B cell (primary cell): ENCODE measurements around the gene RRAD. TPM values are rescaled to one million over a fixed set of nuclear protein-coding genes. Genes with fewer than 3 reads are reported as not detected.

Experiments
- ATAC-seq: fragments of 200-7000 bp; cut with Tn5 transposase; one replicate; pipeline ENCODE4 v1.10.0; 2021; ENCODE audit warnings: low read depth, mild to moderate bottlenecking, moderate number of reproducible peaks, moderate library complexity
- CTCF ChIA-PET: fragments of 350-600 bp; sonication (Branson Sonifier 250); formaldehyde crosslinking; loops from one replicate; lab custom pipeline; 2021; ENCODE audit warnings: antibody characterized with exemption, inconsistent platforms; lab: Charles Lee
- POLR2A ChIA-PET: fragments of 350-600 bp; sonication (Branson Sonifier 250); formaldehyde crosslinking; loops from one replicate; lab custom pipeline; 2021; ENCODE audit warnings: antibody characterized with exemption; lab: Charles Lee
- DNase-seq: peaks from one replicate; pipeline ENCODE4 v3.0.0; 2013
- H2AFZ ChIP-seq: 2 replicates; pipeline ENCODE4 v1.6.1; 2012; ENCODE audit warnings: mild to moderate bottlenecking, low read depth, low read length; ENCODE audit not compliant: insufficient read depth, poor library complexity, severe bottlenecking
- H3K27ac ChIP-seq, 2 donors: 1 replicate in 1 of 2; 2 replicates in 1 of 2; pipeline ENCODE4 v1.5.1; 2012 to 2013; ENCODE audit warnings: low read length in 2 of 2, mild to moderate bottlenecking in 2 of 2, moderate library complexity in 1 of 2
- H3K27me3 ChIP-seq, 4 experiments: fragments of 200-600 bp in 1 of 4; sonication (generic) in 1 of 4; replicated peaks in 1 of 4; 1 replicate in 2 of 4; 2 replicates in 2 of 4; pipeline versions ENCODE4 v1.6.1 to v1.7.0; 2013 to 2016; ENCODE audit warnings: low read length in 3 of 4, mild to moderate bottlenecking in 2 of 4, mixed read lengths in 1 of 4, moderate library complexity in 1 of 4; ENCODE audit not compliant: insufficient read depth in 4 of 4, control insufficient read depth in 3 of 4; ENCODE audit errors: control extremely low read depth in 1 of 4
- H3K36me3 ChIP-seq, 2 experiments: replicated peaks in 1 of 2; 1 replicate in 1 of 2; 2 replicates in 1 of 2; pipeline versions ENCODE4 v1.6.1 to v1.7.1; 2013; ENCODE audit warnings: low read length in 1 of 2; ENCODE audit not compliant: insufficient read depth in 2 of 2, control insufficient read depth in 1 of 2; ENCODE audit errors: control extremely low read depth in 1 of 2, extremely low read depth in 1 of 2
- H3K4me1 ChIP-seq, 2 donors: fragments of 200-600 bp in 1 of 2; sonication (generic) in 1 of 2; 1 replicate in 1 of 2; 2 replicates in 1 of 2; pipeline versions ENCODE4 v1.5.1 to v1.6.1; 2013 to 2017; ENCODE audit warnings: low read length in 2 of 2; ENCODE audit not compliant: control insufficient read depth in 2 of 2, insufficient read depth in 2 of 2
- H3K4me2 ChIP-seq: replicated peaks from 2 replicates; pipeline ENCODE3; 2012; ENCODE audit warnings: mild to moderate bottlenecking, low read depth, low read length; ENCODE audit not compliant: poor library complexity, severe bottlenecking
- H3K4me3 ChIP-seq, 5 experiments: fragments of 200-600 bp in 1 of 5; sonication (generic) in 1 of 5; 1 replicate in 3 of 5; 2 replicates in 2 of 5; pipeline versions ENCODE4 v1.5.1 to v1.7.0; 2011 to 2016; ENCODE audit warnings: low read length in 4 of 5, mild to moderate bottlenecking in 4 of 5, low read depth in 2 of 5, control low read depth in 1 of 5, moderate library complexity in 1 of 5; ENCODE audit not compliant: insufficient read depth in 1 of 5; ENCODE audit errors: control extremely low read depth in 1 of 5, extremely low read depth in 1 of 5
- H3K79me2 ChIP-seq: fragments of 200-600 bp; sonication (generic); one replicate; pipeline ENCODE4 v1.6.0; 2016; ENCODE audit warnings: low read length; ENCODE audit not compliant: control insufficient read depth, insufficient read depth
- H3K9ac ChIP-seq: fragments of 200-600 bp; sonication (generic); 2 replicates; pipeline ENCODE4 v1.6.1; 2017; ENCODE audit warnings: mild to moderate bottlenecking, low read length, moderate library complexity
- H3K9me3 ChIP-seq, 3 donors: one replicate each; pipeline versions ENCODE4 v1.6.1 to v1.7.1; 2013; ENCODE audit warnings: low read length in 2 of 3; ENCODE audit not compliant: control insufficient read depth in 2 of 3, insufficient read depth in 1 of 3; ENCODE audit errors: control extremely low read depth in 1 of 3
- H4K20me1 ChIP-seq: 2 replicates; pipeline ENCODE4 v1.6.0; 2012; ENCODE audit warnings: mild to moderate bottlenecking, low read length; ENCODE audit not compliant: insufficient read depth, control insufficient read depth, poor library complexity, severe bottlenecking
- H3K27ac Mint-ChIP-seq: one replicate; pipeline ENCODE4 v1.8.0; 2021; ENCODE audit warnings: mixed read lengths
- H3K27me3 Mint-ChIP-seq: one replicate; pipeline ENCODE4 v1.8.0; 2021; ENCODE audit warnings: mixed read lengths
- H3K4me1 Mint-ChIP-seq: one replicate; pipeline ENCODE4 v1.8.0; 2021; ENCODE audit warnings: mixed read lengths
- H3K4me3 Mint-ChIP-seq: one replicate; pipeline ENCODE4 v1.8.0; 2021; ENCODE audit warnings: mixed read lengths
- H3K9me3 Mint-ChIP-seq: one replicate; pipeline ENCODE4 v1.8.0; 2022; ENCODE audit warnings: mixed read lengths; ENCODE audit not compliant: insufficient read depth
- CTCF ChIP-seq: fragments of 200-600 bp; IDR thresholded peaks from one replicate; pipeline ENCODE4 v1.8.0; 2022; ENCODE audit warnings: antibody characterized with exemption, mild to moderate bottlenecking
- EZH2 ChIP-seq: IDR thresholded peaks from 2 replicates; pipeline ENCODE4 v1.6.1; 2012; ENCODE audit warnings: borderline replicate concordance, low read depth, mild to moderate bottlenecking, moderate library complexity, low read length; ENCODE audit not compliant: insufficient read depth, poor library complexity, severe bottlenecking
- WGBS: methylation state at CpG from one replicate; pipeline ENCODE4 v1.1.5; 2013; ENCODE audit warnings: missing lambda C conversion rate; ENCODE audit not compliant: insufficient coverage; 5-methylcytosine and 5-hydroxymethylcytosine counted together
- intact Hi-C: fragments of 100-400 bp; cut with micrococcal nuclease; formaldehyde crosslinking; loops from one replicate; pipeline ENCODE4 v1.10.0; 2022
- polyA plus RNA-seq: library from polyadenylated mRNA; depleted of rRNA; stranded (reverse); fragments of >200 nt; gene quantifications from 2 replicates; pipeline ENCODE4 v1.2.3, GENCODE V29; 2012
- total RNA-seq, 2 donors: library from RNA; stranded (reverse); fragments of 120-200 nt in 1 of 2; gene quantifications; 1 replicate in 1 of 2; 2 replicates in 1 of 2; pipeline versions ENCODE4 v1.2.3 to v1.2.4, GENCODE V29; 2013 to 2022

The RRAD gene
- total and polyA plus RNA-seq, 2 donors (not counting 1 experiment from before 2014, with no cell fraction given) = 0.64 to 1.9 TPM

DNA sequence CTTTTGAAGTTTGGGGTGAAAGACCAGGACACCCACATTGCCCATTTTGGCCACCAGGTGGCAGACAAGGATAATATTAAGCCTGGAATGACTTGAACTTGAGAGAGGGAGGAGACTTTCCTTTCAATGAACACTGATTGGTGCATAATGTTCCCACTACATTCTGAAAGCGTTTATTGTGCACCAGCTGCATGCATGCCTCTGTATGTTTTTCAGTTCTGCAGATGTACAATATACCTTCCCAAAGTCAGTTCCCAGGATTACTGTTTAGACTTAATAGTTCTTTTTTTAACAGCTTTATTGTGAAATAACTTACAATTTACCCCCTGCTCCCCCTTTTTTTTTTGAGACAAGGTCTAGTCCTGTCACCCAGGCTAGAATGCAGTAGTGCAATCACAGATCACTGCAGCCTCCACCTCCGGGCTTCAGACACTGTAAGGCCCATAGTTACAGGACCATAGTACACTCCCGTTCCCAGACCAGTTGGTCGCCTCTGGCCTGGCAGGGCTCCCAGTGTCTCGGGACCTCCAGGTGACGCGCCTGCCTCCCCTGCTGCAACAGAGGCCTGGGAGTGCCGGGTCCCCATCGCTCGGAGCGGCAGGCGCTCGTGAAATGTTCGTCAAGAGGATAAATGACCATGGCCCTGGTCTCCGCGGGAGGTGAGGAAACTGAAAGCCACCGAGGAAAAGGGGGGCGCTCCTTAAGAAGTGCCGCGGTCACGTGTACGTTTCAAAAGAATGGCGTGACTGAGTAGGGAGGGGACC, 22.1 kb upstream of the RRAD start:
- peak; percentile 96 for TF ChIP-seq CTCF
- TF ChIP-seq EZH2 = no peak
- Mint-ChIP-seq H3K4me1 (peaks cover 18% of the 10 kb centered on the region), H3K4me3 (peak overlapping the region; percentile 93), H3K27ac (no peak overlapping the region), H3K27me3 (peaks cover 40% of the 10 kb centered on the region), H3K9me3 (no peaks in the 10 kb centered on the region)
- Histone ChIP-seq H2AFZ (peak overlapping the region; percentile 36), H3K27ac (no peak overlapping the region), H3K4me2 (peak overlapping the region; percentile 75), H3K27me3 (peaks cover 0 to 35% (median 20%) of the 10 kb centered on the region in 4 experiments), H3K4me1 (peaks cover 15 to 23% of the 10 kb centered on the region in 2 donors), H3K36me3 (peaks cover 0 to 10% of the 10 kb centered on the region in 2 experiments), H3K4me3 (peak overlapping the region; percentile 26 to 60 (median 49)), H3K9ac (peak overlapping the region; percentile 57), H3K79me2 (no peaks in the 10 kb centered on the region), H4K20me1 (no peaks in the 10 kb centered on the region), H3K9me3 (peaks cover 0 to 12% (median 0%) of the 10 kb centered on the region in 3 donors)
- intact Hi-C loops = loop anchor here (1.0 kb wide), 3 partner anchors 13 to 237 kb away; partner anchors contain the start of gene CIAO2B
- peak; percentile 90 for ATAC-seq
- peak; percentile 86 for DNase-seq
- ChIA-PET CTCF (interaction anchor here (0.9 to 2.0 kb wide), 6 partner anchors 8 to 238 kb away, joined by 3 to 7 read pairs (median 4); no protein-coding TSS in a partner anchor), POLR2A (no interaction called here)
- 0% methylated on average over 15 of the region's 23 CpGs for WGBS

- H3K4me1 Mint-ChIP-seq = peaks cover 18% of the 10 kb centered on the region
- H3K27me3 Mint-ChIP-seq = peaks cover 39% of the 10 kb centered on the region
- peak overlapping the region; percentile 93 for H3K4me3 Mint-ChIP-seq
- no peaks in the 10 kb centered on the region for H4K20me1 ChIP-seq
- 74% methylated on average over 3 of the region's 5 CpGs for WGBS
- intact Hi-C loops = loop anchor here (1.0 kb wide), 3 partner anchors 13 to 237 kb away; partner anchors contain the start of gene CIAO2B
- DNase-seq (no peak), ATAC-seq (no peak)
- no peak overlapping the region for H3K4me2 ChIP-seq
- H3K36me3 ChIP-seq = peaks cover 0 to 15% of the 10 kb centered on the region in 2 experiments
- H3K4me1 ChIP-seq = peaks cover 15 to 23% of the 10 kb centered on the region in 2 donors
- H3K9me3 Mint-ChIP-seq = no peaks in the 10 kb centered on the region
- H3K27me3 ChIP-seq = peaks cover 0 to 33% (median 19%) of the 10 kb centered on the region in 4 experiments
- peaks cover 0 to 12% (median 0%) of the 10 kb centered on the region in 3 donors for H3K9me3 ChIP-seq
- no peak overlapping the region for H3K27ac ChIP-seq
- H3K9ac ChIP-seq = no peak overlapping the region
- ChIA-PET POLR2A (no interaction called here), CTCF (interaction anchor here (0.7 to 2.0 kb wide), 7 partner anchors 8 to 238 kb away, joined by 3 to 7 read pairs (median 3); no protein-coding TSS in a partner anchor)
- no peak overlapping the region for H2AFZ ChIP-seq
- TF ChIP-seq EZH2 (no peak), CTCF (no peak)
- no peaks in the 10 kb centered on the region for H3K79me2 ChIP-seq
- H3K27ac Mint-ChIP-seq = no peak overlapping the region
- H3K4me3 ChIP-seq = no peak overlapping the region
Observed at GRCh38 chr16:66946974-66947301, 21.6 kb upstream of the RRAD start.
